ENCODE results near the gene NCKAP1. TPM values are rescaled to one million over a fixed set of nuclear protein-coding genes. Genes with fewer than 3 reads are reported as not detected.

Gene NCKAP1
- total RNA-seq, 4 donors from 2014 or later: 185 to 345 (median 292) TPM

DNA sequence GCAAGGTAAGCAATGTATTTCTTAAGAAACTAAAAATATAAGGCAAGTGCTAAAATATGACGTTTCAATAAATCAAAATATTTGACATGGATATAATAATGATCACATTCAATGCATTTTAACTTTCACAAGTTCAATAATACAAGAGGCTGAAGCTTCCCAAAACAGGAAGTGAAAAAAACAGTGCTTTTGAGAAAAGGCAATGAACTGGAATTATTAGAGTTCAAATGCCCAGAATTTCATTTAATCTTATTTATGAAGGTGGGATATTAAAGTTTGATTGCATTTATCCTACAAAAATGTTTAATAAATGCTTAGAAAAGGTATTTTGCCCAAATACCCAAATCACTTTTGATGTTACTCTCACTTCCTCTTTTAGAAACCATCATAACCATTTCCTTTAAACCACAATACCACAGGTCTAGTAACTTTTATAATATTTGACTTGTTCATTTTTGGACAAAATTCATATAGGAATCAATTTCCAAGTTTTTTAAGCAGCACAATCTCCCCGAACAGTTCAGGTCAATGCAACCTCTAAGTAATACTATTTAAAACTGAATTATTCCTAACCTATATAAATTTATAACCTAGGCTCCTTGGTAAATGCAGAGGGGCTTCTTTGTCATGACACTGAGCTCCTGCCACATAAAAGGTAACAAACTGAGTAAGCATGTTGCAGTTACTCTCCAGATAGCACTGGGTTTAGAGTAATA lies 2.1 kb downstream of the NCKAP1 start:
- 11% methylated on average over 2 of the region's 2 CpGs for WGBS, 2 donors (ENCODE audit: low coverage in 1 of 2)
- Histone ChIP-seq H3K27ac (peak overlapping the region; percentile 30 to 98 (median 90)), H3K4me1 (peaks cover 12 to 69% (median 22%) of the 10 kb centered on the region in 3 donors), H3K4me3 (peak overlapping the region; percentile 74 to 91), H3K27me3 (no peaks in the 10 kb centered on the region), H3K36me3 (no peaks in the 10 kb centered on the region), H3K9me3 (no peaks in the 10 kb centered on the region)
- no peak for TF ChIP-seq EP300 (IDR thresholded peaks at IDR 0.05)
- ATAC-seq: no peak

DNA sequence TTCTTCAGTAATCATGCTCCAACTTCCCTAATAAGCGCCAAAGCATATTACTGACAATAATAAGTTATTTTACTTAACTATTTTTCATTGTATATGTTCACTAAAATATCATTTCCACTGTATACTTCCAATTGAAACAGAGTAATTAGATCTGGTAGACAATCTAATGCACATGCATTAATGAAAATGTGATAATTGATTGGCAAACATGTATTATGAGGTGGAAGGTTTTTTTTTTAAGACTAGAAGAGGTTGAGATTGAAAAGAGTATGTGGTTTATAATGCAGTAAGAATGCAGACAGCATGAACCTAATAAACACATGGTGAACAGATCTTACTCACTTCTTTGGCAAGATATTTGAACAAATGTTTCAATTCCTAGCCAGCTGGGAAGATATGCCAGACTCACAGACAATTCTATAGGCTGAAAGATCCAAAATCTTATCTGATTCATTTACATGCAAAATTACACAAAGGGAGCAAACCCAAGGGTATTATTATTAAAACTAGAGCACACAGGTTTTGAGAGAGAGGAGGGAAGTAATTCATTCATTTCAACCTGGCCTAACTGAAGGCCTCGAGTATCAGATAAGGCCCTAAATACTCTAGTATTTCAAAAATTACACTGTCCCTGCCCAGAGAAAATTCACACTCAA lies 2.8 kb downstream of the NCKAP1 start:
- Histone ChIP-seq H3K36me3 (no peaks in the 10 kb centered on the region), H3K27ac (peak overlapping the region in 3 of 4 donors; percentile 30 to 98 (median 98)), H3K27me3 (no peaks in the 10 kb centered on the region), H3K4me3 (peak overlapping the region in 1 of 2 donors; percentile 91), H3K4me1 (peaks cover 15 to 76% (median 25%) of the 10 kb centered on the region in 3 donors), H3K9me3 (no peaks in the 10 kb centered on the region)
- ATAC-seq: no peak
- WGBS, 2 donors (ENCODE audit: low coverage in 1 of 2): 42 to 51% methylated on average over 2 of the region's 2 CpGs
- TF ChIP-seq POLR2A (IDR thresholded peaks at IDR 0.05) (no peak), POLR2AphosphoS5 (IDR thresholded peaks at IDR 0.05) (no peak), EP300 (IDR thresholded peaks at IDR 0.05) (no peak)
- TF ChIP-seq, protein P1, sequence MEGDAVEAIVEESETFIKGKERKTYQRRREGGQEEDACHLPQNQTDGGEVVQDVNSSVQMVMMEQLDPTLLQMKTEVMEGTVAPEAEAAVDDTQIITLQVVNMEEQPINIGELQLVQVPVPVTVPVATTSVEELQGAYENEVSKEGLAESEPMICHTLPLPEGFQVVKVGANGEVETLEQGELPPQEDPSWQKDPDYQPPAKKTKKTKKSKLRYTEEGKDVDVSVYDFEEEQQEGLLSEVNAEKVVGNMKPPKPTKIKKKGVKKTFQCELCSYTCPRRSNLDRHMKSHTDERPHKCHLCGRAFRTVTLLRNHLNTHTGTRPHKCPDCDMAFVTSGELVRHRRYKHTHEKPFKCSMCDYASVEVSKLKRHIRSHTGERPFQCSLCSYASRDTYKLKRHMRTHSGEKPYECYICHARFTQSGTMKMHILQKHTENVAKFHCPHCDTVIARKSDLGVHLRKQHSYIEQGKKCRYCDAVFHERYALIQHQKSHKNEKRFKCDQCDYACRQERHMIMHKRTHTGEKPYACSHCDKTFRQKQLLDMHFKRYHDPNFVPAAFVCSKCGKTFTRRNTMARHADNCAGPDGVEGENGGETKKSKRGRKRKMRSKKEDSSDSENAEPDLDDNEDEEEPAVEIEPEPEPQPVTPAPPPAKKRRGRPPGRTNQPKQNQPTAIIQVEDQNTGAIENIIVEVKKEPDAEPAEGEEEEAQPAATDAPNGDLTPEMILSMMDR (IDR thresholded peaks at IDR 0.05): no peak

DNA sequence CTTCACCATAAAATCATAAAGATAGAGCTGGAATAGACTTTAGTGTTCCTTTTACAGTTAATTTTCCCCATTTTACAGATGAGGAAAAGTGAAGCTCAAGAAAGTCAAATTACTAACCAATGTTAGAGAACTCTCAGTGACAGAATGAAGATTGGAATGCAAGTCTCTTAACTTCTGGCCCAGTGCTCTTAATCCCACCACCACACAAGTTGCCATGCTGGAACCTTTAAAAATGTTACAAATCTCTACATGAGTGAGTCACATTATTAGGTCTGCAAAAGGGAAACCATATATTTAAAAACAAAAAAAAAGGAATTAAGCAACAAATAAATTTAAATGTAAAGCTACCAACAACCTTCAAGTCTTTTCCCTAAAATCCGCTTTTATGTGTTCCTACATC lies 3.5 kb downstream of the NCKAP1 start:
- H3K27me3 ChIP-seq: no peaks in the 10 kb centered on the region
- no peaks in the 10 kb centered on the region for H3K9me3 ChIP-seq
- no peaks in the 10 kb centered on the region for H3K36me3 ChIP-seq
- ATAC-seq: no peak
- 79 to 85% methylated on average over 1 of the region's 1 CpG for WGBS, 2 donors (ENCODE audit: low coverage in 1 of 2)
- peaks cover 21 to 82% (median 30%) of the 10 kb centered on the region in 3 donors for H3K4me1 ChIP-seq
- peak overlapping the region in 2 of 4 donors; percentile 34 to 98 for H3K27ac ChIP-seq
- TF ChIP-seq EP300 (IDR thresholded peaks at IDR 0.05) (no peak), POLR2A (IDR thresholded peaks at IDR 0.05) (no peak), POLR2AphosphoS5 (IDR thresholded peaks at IDR 0.05) (no peak)
- TF ChIP-seq, protein P1 (IDR thresholded peaks at IDR 0.05): no peak
- H3K4me3 ChIP-seq: no peak overlapping the region

DNA sequence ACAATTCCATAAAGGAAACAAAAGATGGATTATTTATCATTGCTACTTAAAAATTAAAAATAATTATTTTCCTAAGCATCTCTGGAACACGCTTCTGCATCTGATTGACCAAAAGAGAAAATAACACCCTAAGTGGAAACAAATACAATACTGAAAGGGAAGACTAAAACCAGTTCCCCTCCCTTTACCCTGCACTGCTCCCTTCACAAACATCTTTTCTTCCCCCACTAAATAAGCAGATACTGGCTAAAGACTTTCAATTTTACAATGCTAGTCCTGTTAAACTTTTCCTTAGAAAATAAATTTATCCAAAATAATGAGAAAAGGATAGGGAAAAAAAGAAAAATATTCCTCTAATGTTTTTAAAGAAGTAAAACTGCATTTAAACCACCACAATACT lies 4.3 kb downstream of the NCKAP1 start:
- Histone ChIP-seq H3K27me3 (no peaks in the 10 kb centered on the region), H3K36me3 (no peaks in the 10 kb centered on the region), H3K4me3 (no peak overlapping the region), H3K4me1 (peaks cover 21 to 84% (median 28%) of the 10 kb centered on the region in 3 donors), H3K27ac (peak overlapping the region in 2 of 4 donors; percentile 34 to 98), H3K9me3 (no peaks in the 10 kb centered on the region)
- 50 to 59% methylated on average over 1 of the region's 1 CpG for WGBS, 2 donors (ENCODE audit: low coverage in 1 of 2)
- TF ChIP-seq POLR2A (IDR thresholded peaks at IDR 0.05) (no peak), EP300 (IDR thresholded peaks at IDR 0.05) (no peak), POLR2AphosphoS5 (IDR thresholded peaks at IDR 0.05) (no peak)
- TF ChIP-seq, protein P1 (IDR thresholded peaks at IDR 0.05): no peak
- ATAC-seq: no peak

DNA sequence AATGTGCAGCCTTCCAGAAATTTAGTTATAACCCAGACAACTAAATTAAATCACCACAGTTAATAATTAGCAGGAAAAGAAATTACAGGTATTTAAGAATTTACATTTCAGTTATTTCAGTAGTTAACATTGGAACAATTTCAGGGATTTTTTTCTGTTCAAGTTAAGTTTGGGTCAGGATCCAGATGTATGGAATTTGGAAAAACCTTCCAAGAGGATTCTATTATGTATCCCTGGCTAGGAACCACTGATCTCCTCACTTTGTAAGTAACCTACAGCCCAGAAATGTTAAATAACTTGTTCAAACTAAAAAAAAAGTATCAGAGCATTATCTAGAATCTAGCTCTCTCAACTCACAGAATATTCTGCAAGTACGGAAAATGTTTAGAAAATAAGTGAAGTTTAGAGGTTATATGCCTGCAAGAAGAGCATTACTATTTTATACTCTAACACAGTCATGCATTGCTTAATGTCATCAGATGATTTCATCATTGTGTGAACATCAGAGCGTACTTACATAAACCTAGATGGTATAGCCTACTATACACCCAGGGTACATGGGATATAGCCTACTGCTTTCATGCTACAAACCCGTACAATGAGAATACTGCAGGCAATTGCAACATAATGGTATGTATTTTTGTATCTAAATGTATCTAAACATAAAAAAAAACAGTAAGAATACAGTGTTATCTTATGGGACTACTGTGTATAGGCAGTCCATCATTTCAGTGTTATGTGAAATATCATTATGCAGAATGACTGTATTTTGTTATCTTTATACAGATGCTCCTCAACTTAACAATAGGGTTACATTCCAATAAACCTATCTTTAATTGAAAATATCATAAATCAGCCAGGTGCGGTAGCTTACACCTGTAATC lies 6.1 kb downstream of the NCKAP1 start:
- Histone ChIP-seq H3K36me3 (no peaks in the 10 kb centered on the region), H3K4me1 (peaks cover 21 to 100% (median 28%) of the 10 kb centered on the region in 3 donors), H3K27me3 (no peaks in the 10 kb centered on the region), H3K4me3 (no peak overlapping the region), H3K9me3 (no peaks in the 10 kb centered on the region), H3K27ac (peak overlapping the region in 3 of 4 donors; percentile 5 to 98 (median 22))
- 83 to 84% methylated on average over 4 of the region's 4 CpGs for WGBS, 2 donors (ENCODE audit: low coverage in 1 of 2)
- no peak for ATAC-seq
- no peak for TF ChIP-seq POLR2A (IDR thresholded peaks at IDR 0.05)
- TF ChIP-seq, protein P1 (IDR thresholded peaks at IDR 0.05): no peak
- TF ChIP-seq POLR2AphosphoS5 (IDR thresholded peaks at IDR 0.05): no peak
- no peak for TF ChIP-seq EP300 (IDR thresholded peaks at IDR 0.05)

All from gastroesophageal sphincter (tissue), 4 donors.